HG03064 (cell line): ENCODE measurements around the gene TCF19.

Source experiments
- ATAC-seq: cut with Tn5 transposase; IDR thresholded peaks from one replicate; pipeline ENCODE4 v1.9.1; 2021; ENCODE audit warnings: low read depth; ENCODE audit not compliant: unreplicated experiment

The TCF19 gene

DNA sequence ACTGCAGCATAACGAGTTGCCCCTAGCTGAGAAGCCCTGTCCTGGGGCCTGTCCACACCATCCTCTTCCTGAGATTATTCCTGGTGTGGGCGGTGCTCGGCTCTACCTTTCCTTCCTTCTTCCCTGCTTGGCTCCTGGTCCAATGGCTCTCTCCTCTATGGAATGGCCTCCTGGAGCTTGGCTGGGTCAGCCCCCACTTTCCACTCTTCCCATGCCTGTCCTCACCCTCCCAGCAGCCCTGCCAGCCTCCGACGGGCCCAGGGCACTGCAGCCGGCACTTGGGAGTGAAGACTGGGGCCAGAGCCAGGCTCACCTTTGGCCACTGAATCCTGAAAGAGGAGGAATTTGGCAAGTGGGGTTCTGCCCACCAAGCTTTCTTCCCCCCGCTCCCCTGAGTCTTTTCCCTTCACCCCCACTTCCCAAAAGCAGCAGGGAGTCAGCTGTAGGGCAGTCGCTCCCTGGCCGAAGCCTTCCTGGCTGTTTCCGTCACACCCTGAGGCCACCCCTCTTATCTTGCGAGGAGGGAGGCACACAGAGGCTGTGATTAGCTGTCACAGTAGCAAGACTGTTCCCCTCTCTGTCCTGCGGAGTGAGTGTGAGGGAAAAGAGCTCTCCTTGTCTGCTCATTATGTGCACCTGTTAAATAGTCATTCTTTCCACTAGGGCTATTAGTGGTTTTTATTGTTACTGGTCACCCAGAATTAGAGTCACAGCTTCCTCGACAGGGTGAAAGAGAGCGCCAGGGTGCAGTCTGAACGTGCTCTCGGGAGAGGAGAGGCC, 31.8 kb upstream of the TCF19 start:
- no peak for ATAC-seq

DNA sequence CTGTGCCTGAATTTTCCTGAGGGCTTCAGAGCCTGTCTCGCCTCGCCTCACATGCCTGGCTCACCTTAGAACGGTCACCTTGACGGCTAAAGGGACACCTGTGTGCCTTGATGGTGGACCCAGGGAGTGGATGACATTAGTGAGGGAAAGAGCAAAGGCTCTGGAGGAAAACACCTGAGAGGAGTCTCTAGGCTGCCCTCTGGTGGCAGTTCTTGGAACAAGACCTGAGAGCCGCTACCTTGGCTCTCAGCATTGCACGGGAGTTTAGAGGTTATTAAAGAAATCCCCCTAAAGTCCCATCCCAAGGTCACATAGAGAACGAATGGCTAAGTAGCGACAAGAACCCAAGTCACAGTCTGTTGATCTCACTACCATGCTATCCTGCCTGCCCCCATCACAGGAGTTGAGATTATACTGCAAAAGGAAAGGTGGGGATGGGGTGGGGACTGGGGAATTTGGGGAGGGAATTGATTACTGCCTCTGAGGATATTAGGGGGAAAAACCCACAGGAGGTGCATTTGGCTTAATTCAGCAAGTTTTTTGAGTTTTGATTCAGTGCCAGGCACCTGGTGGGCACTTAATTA, 30.2 kb upstream of the TCF19 start:
- ATAC-seq, result no peak

DNA sequence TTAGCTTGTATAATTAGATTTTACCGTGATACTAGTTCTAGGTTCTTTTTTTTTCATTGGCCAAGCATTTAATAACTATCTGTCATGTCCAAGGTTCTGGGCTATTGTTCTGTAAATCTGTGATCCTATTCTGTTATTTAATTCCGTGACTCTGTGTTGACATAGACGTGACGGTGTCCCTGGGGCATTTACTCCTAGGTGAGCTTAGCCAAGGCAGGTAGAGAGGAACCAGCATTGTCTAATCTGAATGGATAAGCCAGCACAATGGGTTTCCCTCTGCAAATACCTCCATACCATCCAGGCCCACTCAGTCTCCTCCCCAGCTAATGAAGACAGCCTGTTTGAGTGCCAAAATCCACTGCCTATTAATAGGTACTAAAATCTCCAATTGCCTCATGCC, 29.3 kb upstream of the TCF19 start:
- no peak for ATAC-seq

- no peak for ATAC-seq
Observed at GRCh38 chr6:31130751-31131150, 27.6 kb upstream of the TCF19 start.

- no peak for ATAC-seq
Observed at GRCh38 chr6:31131595-31131994, 26.8 kb upstream of the TCF19 start.

GRCh38 chr6:31132806-31133205, 25.6 kb upstream of the TCF19 start:
- ATAC-seq, result no peak

DNA sequence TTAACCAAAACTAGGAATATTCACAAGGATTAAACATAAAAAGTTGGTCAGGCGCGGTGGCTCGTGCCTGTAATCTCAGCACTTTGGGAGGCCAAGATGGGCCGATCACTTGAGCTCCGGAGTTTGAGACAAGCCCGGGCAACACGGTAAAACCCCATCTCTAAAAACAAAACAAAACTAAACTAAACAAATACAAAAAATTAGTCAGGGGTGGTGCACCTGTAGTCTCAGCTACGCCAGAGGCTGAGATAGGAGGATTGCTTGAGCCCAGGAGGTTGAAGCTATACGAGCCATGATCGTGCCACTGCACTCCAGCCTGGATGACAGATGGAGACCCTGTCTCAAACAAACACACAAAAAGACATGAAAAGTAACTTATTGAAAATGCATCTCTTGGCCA, 22.7 kb upstream of the TCF19 start:
- no peak for ATAC-seq

DNA sequence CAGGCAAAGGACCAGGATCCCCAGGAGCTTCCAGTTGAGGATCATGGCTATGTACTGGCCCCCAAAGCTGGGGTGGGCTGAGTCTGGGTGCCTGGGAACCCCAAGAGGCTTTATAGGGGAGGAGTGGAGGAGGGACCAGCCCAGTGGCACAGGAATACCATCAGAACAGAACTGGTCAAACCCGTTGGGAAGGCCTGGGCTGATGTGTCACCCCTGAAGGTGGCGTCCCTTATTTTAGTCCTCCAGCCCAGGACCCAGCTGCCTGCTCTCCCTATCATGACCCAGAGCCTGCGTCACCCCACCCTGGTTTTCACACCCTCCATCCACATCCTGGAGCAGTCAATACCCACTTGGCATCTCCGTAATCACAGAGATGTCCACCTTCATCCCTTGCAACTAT, 19.4 kb upstream of the TCF19 start, which contains the start of gene PSORS1C2:
TSS of gene PSORS1C2 (minus strand) at position 85 of the 400 bp plus-strand sequence. CDS start at position 45, 40 bp downstream.
- no peak for ATAC-seq

DNA sequence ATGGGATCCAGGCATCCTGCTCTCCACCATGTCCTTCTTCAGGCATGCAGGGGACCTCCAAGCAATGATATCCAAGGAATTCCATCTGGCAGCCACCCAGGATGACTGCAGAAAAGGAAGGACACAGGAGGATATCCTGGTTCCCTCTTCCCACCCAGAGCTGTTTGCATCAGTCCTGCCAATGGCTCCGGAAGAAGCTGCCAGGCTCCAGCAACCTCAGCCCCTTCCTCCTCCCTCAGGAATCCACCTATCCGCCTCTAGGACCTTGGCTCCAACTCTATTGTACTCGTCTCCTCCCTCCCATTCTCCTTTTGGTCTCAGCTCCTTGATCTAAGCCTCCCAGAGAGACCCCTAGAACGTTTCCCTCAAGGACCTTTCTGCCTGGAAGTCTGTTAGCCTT, 18.8 kb upstream of the TCF19 start:
- no peak for ATAC-seq

- no peak for ATAC-seq
Observed at GRCh38 chr6:31140643-31141042, 17.7 kb upstream of the TCF19 start.

- ATAC-seq, result no peak
Observed at GRCh38 chr6:31142361-31142761, 16.0 kb upstream of the TCF19 start.

DNA sequence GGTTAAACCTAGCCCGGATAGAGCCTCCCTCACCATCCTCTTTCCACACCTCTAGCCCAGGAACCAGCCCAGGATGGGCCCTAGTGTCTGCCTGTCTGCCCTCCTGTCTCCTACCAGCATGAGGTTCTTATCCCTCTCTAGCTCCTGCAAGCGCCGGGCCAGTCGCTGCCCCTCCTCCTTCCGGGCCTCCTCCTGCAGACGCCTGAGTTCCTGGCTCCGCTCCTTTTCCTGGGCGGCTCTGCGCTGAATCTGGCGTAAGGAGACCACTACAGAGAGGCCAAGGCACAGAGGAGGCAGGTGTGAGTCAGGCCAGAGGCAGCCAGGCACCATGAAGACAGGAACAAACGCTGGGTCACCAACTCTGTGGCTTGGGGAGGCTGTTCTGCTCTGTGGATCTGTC, 15.2 kb upstream of the TCF19 start:
- ATAC-seq, result no peak

GRCh38 chr6:31144296-31144969, 14.0 kb upstream of the TCF19 start:
- no peak for ATAC-seq

DNA sequence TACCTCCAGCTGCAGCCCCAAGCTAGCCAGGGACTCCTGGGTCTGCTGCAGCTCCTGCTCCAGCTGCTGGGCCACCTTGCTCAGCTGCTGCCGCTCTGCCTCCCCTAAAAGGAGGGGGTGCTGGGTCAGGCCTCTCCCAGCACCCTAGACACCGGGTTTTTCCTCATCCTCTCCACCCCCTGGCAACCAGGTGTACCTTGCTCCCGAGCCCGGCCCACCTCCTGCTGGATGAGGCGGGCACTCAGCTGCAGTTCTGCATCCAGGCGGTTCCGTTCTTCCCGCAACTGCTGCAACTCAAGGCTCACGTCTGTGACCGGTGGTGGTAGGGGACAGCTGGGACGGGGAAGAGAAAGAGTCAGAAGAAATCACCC, 13.4 kb upstream of the TCF19 start:
- no peak for ATAC-seq

- no peak for ATAC-seq
Observed at GRCh38 chr6:31145386-31145785, 13.0 kb upstream of the TCF19 start.

DNA sequence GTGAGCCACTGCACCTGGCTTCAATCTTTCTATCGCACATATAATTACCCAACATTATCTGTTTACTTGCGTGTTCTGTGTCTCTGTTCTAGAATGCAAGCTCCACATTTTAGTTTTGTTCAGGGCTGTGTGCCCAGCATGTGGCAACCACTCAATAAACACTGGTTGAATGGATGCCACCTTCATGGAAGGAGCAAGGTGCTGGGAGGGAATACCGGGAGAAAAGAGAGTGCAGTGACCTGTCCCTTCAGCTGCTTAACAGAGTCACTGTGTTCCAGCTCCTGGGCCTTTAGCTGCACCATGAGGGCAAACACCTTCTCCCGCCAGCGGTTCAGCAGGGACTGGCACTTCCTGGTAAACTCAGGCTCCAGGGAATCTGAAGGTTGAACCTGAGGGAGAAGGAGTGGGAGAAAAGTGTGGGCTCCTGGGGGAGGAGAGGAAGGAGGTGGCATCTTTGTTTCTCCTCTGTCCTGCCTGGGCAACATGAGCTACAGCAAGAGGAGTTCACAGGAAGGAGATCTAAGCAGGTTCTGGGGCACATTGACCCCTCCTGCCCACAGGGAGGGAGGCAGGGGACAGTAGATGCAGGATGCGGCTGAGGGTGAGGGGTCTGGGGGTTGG, 8.5 kb upstream of the TCF19 start:
- no peak for ATAC-seq

DNA sequence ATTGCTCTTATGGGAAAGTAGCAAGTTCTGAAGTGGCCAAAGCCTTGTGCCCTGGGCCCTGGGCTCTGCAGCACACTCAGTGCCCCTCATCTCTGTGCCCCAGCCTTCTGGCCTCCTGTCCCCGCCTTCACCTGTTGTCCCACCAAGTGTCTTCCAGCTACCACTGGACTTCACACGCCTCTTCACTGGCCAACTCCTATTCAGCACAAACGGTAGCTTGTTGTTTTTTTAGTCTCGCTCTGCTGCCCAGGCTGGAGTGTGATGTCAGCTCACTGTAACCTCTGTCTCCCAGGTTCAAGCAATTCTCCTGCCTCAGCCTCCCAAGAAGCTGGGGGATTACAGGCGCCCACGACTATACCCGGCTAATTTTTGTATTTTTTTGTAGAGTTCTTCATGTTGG, 5.6 kb upstream of the TCF19 start:
- ATAC-seq, result no peak

GRCh38 chr6:31154436-31154835, 4.0 kb upstream of the TCF19 start:
- ATAC-seq, result no peak

DNA sequence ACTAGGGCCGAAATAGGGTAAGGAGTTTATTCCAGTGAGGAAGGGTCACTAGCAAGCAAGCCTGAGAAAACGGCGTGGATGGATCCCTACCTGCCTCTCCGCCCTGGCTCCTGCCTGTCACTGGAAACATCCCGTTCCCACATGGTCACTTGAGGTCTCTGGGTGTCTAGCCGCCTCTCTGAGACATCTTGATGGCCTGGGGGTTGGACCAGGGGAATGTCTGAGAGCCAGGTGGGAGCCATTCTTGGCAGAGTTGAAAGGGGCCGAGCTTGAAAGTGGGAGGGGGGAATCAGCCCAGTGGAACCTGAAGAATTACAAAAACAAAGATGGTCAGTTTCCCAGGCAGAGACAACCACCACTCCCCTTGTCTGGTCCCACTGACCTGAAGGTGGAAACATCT, 1.7 kb upstream of the TCF19 start:
- no peak for ATAC-seq

DNA sequence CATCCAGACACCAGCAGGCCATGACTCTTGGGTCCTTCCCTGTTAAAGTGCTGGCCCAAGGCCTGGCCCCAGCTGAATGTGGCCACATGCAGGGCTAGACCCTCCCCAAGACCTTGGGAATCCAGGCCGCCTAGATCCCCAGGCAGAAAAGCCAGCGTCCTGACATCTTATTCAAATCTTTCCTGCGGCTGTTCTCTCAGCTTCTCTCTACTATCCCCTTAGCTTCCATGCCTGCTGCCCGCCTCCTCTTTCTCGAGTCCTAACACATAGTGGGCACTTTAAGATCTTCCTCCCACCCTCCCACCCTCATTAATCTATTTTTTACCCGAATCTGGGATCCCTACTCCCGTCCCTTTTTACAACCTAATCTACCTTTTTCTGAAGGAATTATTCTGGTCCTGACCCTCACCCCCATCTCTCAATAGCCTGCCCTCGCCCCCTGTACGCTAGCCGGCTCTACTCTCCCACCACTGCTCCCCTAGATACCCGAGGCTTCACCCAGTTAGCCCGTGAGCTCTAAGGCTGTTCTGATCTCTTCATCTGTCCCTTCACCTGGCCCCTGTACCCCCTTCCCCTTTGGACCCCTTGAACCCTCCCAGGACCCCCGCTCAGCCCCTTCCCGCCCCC, 763 bp upstream of the TCF19 start, which contains the start of gene CCHCR1:
TSS of gene CCHCR1 (minus strand) at position 290 of the 627 bp plus-strand sequence. CDS start at position 88, 202 bp downstream.
- ATAC-seq, result no peak
